Stomach (tissue), 4 donors: ENCODE data around the gene BUD13.

ENCODE experiments used
- EP300 ChIP-seq: sonication (generic); formaldehyde crosslinking; IDR thresholded peaks from one replicate; pipeline ENCODE4 v1.6.1; 2017; ENCODE audit warnings: antibody characterized with exemption
- POLR2AphosphoS5 ChIP-seq, 3 donors: sonication (generic); formaldehyde crosslinking; IDR thresholded peaks; one replicate each; pipeline ENCODE4 v1.6.1; 2016; ENCODE audit warnings: antibody characterized with exemption in 3 of 3
- TF ChIP-seq, protein P1 (sequence below), 7 experiments: fragments of 450-650 bp in 4 of 7; fragments of 200-600 bp in 3 of 7; sonication (generic) in 3 of 7; IDR thresholded peaks; one replicate each; pipeline ENCODE4 v1.5.1; 2016 to 2019; ENCODE audit warnings: antibody characterized with exemption in 7 of 7, control low read depth in 2 of 7, mild to moderate bottlenecking in 1 of 7

DNA sequence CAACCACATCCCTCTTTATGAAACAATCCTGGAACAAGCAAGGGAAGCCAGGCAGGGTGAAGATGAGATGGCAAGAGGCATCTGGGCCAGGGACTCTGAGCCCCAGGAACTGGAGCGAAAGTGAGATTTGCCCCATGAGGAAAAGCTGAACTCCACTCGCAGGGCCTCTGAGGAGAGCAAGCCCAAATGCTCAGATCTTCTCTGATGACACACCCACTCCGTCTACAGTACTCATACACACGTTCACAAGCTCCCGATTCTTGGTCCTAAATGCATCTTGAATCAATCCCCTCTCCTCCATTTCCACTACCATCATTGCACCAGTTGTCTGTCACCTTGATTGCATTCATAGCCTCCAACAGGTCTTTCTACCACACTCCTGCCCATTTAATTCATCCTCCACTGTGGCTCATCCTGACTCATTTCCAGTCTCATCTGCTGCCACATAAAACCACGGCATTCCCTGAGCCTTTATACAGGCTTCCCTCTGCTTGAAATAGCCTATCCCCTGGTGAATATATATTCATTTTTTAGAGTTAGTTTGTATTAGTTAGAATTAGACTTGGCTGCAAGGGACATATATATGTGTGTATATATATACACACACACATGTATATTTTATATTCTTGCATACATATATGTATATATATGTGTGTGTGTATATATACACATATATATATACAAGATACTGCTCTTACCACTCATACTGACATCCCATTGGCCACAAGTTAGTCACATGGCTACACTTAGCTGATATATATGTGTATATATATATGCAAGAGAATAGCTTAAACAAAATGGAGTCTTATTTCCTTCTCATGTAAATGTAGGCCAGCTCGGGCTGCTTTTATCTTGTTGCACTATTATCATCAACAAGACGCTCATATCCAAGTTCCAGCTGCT lies 20.3 kb upstream of the BUD13 start:
- TF ChIP-seq POLR2AphosphoS5 (IDR thresholded peaks at IDR 0.05) (no peak), EP300 (no peak)
- TF ChIP-seq, protein P1, sequence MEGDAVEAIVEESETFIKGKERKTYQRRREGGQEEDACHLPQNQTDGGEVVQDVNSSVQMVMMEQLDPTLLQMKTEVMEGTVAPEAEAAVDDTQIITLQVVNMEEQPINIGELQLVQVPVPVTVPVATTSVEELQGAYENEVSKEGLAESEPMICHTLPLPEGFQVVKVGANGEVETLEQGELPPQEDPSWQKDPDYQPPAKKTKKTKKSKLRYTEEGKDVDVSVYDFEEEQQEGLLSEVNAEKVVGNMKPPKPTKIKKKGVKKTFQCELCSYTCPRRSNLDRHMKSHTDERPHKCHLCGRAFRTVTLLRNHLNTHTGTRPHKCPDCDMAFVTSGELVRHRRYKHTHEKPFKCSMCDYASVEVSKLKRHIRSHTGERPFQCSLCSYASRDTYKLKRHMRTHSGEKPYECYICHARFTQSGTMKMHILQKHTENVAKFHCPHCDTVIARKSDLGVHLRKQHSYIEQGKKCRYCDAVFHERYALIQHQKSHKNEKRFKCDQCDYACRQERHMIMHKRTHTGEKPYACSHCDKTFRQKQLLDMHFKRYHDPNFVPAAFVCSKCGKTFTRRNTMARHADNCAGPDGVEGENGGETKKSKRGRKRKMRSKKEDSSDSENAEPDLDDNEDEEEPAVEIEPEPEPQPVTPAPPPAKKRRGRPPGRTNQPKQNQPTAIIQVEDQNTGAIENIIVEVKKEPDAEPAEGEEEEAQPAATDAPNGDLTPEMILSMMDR (IDR thresholded peaks at IDR 0.05): no peak
